Astrocyte of the cerebellum (primary cell): ENCODE results near the gene UIMC1.

Experiments used
- DNase-seq: peaks from one replicate; pipeline ENCODE4 v3.0.0-alpha.2; 2011; ENCODE audit warnings: low read depth
- H3K4me3 ChIP-seq: 2 replicates; pipeline ENCODE4 v1.5.1; 2011; ENCODE audit warnings: mild to moderate bottlenecking, low read depth, low read length, moderate library complexity
- CTCF ChIP-seq: IDR thresholded peaks from 2 replicates; pipeline ENCODE4 v1.5.1; 2012; ENCODE audit warnings: low read length, low read depth, moderate library complexity, mild to moderate bottlenecking; ENCODE audit errors: missing control alignments
- in situ Hi-C: cut with HindIII; loops from 2 replicates; pipeline ENCODE4 v1.10.0; 2017; ENCODE audit warnings: low sequenced_read_pairs

UIMC1 gene

GRCh38 chr5:176886336-176887251, 120.0 kb downstream of the UIMC1 start:
- TF ChIP-seq CTCF, result no peak
- in situ Hi-C loops, result no loop called here
- H3K4me3 ChIP-seq, result no peak overlapping the region
- no peak for DNase-seq

- no peak overlapping the region for H3K4me3 ChIP-seq
- no peak for TF ChIP-seq CTCF
- DNase-seq, result no peak
- in situ Hi-C loops, result no loop called here
These were observed 122.0 kb downstream of the UIMC1 start for GRCh38 chr5:176884571-176884890.

- TF ChIP-seq CTCF, result no peak
- in situ Hi-C loops, result no loop called here
- DNase-seq, result no peak
- no peak overlapping the region for H3K4me3 ChIP-seq
These were observed 122.6 kb downstream of the UIMC1 start for GRCh38 chr5:176883700-176884570.

- no peak overlapping the region for H3K4me3 ChIP-seq
- TF ChIP-seq CTCF, result no peak
- in situ Hi-C loops, result no loop called here
- no peak for DNase-seq
These were observed 124.0 kb downstream of the UIMC1 start for GRCh38 chr5:176882567-176882903.

GRCh38 chr5:176881816-176882566, 124.6 kb downstream of the UIMC1 start:
- TF ChIP-seq CTCF, result no peak
- no peak for DNase-seq
- in situ Hi-C loops, result no loop called here
- H3K4me3 ChIP-seq, result no peak overlapping the region
